ENCODE results near the gene DVL3.

DNA sequence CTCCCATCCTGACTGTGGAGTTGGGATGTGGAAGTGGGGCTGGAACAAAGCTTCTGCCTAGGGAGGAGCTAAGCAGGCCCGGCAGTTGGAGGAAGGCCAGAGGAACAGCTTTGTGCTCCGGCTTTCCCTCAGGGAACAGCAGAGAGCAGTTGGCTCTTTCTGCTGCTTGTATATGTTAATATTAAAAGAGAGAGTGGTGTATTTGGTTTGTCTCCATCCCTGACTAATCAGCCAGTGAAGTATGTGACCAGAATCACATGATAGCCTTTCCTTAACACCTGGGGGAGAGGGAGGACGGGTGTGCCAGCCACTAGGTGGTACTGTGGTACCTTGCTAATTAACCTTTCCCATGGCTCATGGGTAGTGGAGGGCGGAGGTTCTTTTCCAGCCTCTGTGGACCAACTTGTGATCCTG lies 10.1 kb upstream of the DVL3 start:
- TF ChIP-seq, protein P1, sequence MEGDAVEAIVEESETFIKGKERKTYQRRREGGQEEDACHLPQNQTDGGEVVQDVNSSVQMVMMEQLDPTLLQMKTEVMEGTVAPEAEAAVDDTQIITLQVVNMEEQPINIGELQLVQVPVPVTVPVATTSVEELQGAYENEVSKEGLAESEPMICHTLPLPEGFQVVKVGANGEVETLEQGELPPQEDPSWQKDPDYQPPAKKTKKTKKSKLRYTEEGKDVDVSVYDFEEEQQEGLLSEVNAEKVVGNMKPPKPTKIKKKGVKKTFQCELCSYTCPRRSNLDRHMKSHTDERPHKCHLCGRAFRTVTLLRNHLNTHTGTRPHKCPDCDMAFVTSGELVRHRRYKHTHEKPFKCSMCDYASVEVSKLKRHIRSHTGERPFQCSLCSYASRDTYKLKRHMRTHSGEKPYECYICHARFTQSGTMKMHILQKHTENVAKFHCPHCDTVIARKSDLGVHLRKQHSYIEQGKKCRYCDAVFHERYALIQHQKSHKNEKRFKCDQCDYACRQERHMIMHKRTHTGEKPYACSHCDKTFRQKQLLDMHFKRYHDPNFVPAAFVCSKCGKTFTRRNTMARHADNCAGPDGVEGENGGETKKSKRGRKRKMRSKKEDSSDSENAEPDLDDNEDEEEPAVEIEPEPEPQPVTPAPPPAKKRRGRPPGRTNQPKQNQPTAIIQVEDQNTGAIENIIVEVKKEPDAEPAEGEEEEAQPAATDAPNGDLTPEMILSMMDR (IDR thresholded peaks at IDR 0.05; ENCODE audit: poor library complexity, severe bottlenecking), result peak; percentile 33
- no peak for TF ChIP-seq POLR2AphosphoS5 (IDR thresholded peaks at IDR 0.05)
- TF ChIP-seq RAD21 (conservative IDR thresholded peaks at IDR 0.05), result no peak
- TF ChIP-seq EP300 (conservative IDR thresholded peaks at IDR 0.05; ENCODE audit: poor library complexity, severe bottlenecking), result no peak

Measured in neural cell (in vitro differentiated cells).